GM21737 (cell line): ENCODE data around the gene ZNF512B.
"Not testable (repeated sequence)": the region's sequence is repeated elsewhere in the genome, so short reads cannot be mapped to it uniquely, and the experiment has no call there.

Experiments used
- ATAC-seq: cut with Tn5 transposase; IDR thresholded peaks from one replicate; pipeline ENCODE4 v1.9.1; 2021; ENCODE audit warnings: mild to moderate bottlenecking, moderate library complexity; ENCODE audit not compliant: unreplicated experiment

The ZNF512B gene

DNA sequence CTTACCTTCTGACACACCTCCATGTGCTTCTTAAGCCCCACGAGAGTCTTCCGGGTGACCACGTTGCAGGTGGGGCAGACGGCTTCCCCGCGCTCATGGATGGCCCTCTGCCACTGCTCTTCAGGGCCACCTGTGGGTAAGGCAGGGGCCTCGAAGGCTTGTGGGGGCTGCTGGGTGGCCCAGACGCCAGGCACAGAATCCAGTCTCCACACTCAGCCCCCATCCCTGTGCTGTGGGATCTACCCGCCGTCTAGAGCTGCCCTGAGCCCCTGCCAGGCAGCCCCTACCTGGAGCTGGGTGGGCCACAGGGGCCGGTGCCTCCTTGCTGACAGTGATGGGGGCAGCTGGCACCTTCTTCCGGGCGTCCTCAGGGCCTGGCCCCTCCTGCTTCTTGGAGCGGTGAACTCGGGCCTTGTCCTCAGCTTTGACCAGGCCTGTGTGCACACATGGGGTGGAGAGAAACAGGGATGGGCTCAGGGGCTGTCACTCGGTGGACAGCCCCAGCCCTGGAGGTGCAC lies 5.9 kb downstream of the ZNF512B start:
- ATAC-seq, result no peak

- ATAC-seq, result no peak
Observed at GRCh38 chr20:63963348-63963741, 6.4 kb downstream of the ZNF512B start.

GRCh38 chr20:63962426-63963347 lies 7.0 kb downstream of the ZNF512B start:
- no peak for ATAC-seq

DNA sequence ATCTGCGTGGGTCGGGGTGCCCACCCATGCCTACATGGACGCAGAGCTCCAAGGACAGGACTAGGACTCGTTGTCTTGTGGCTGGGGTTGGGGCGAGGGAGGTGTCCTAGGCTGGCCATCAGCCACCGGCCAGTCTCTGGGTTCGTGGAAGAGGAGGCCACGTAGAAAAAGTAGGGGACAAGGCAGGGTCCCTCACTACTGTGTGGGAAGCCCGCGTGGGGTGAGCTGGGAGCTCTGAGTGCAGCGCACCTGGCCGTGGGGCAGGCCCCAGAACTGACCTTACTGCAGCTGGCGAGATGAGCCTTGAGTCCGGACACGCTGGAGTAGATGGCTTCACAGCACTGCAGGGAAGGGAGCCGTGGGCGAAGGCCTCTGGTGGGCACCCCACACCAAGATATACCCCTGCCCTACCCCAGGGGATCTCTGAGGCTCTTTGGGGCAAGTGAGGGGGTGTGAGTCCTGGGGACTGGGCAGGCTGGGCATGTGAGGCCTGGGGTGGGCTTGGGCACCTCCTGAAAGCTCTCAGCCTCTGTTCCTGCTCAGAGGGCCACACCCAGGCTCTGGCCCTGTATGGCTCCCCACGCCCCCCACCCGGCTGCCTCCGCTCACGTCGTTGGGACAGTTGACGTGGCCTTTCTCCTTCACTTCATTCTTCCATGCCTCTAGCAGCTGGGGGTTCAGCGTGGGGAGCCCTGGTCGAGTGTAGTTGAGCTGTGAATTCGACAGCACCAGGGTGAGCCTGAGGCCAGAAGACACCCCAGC lies 7.9 kb downstream of the ZNF512B start:
- no peak for ATAC-seq

GRCh38 chr20:63960654-63961621 lies 8.8 kb downstream of the ZNF512B start:
- ATAC-seq, result not testable (repeated sequence)

- ATAC-seq, result no peak
Observed at GRCh38 chr20:63959699-63960075, 10.0 kb downstream of the ZNF512B start.

DNA sequence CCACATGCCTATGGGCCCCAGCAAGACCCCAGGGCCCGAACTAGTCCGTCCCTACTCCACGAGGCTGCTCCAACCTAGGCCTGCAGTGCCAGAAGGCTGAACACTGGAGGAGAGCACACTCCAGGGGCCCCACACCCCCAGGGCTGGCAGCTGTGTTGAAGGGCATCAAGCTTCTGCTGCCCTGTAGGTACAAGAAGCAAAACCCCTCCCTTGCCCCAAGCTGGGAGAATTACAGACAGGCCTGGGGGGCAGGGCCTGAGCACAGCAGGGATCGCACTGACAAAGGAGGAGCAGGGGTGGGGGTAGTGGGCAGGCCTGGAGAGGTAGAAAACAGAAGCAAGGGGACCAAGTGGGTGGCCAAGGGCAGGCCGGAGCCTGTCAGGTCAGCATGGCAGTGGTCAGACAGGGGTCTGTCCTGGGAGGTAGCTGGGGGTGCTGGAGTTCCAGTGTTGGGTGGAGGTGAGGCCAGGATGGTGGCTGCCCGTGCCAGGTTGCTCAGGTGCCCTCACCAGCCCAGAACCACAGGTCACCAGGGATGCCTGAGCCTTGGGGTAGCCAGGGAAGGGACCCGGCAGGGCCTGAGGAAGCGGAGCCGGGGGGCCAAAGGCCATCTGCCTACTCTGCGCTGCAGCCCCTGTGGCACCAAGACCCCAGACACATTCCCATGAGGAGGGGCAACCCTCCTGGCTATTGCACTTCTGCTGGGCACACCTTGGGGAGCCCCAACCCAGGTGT lies 10.6 kb downstream of the ZNF512B start:
- no peak for ATAC-seq

- no peak for ATAC-seq
Observed at GRCh38 chr20:63958471-63958870, 11.3 kb downstream of the ZNF512B start.

DNA sequence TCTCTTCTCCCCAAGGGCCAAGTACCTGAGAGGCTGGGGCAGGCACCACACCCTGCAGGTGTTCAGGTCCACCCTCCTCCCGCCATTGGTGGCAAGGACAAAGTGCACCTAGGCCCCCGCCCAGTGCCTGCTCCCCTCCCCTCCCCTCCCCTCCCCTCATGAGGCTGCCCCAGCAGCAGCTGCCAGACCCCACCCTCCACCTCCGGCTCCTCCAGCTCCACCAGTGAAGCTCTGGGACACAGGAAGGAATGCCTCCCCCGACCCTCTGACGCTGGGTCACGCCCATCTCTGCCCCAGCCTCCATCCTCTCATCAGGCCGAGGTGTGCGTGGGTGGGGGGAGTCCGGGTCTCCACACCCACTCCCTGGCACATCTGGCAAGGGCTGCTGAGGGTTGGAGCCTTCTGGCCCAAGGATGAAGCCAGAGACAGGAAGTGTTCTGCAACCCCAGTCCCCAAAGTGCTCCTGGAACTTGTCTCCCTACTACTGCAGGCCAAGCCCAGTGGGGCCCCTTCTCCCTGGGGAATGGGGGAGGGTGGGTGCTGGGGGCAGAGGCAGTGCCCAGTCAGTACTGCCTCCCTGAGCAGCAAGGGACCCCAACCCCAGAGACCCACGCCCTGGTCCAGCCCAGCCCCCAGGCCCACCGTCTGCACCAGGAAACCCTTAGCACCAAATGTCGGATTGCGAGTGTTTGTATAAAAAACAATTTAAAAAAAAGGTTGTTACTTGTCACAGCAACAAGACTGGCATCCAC lies 11.9 kb downstream of the ZNF512B start:
- ATAC-seq, result no peak

GRCh38 chr20:63957004-63957689 lies 12.6 kb downstream of the ZNF512B start:
- peak; percentile 24 for ATAC-seq

DNA sequence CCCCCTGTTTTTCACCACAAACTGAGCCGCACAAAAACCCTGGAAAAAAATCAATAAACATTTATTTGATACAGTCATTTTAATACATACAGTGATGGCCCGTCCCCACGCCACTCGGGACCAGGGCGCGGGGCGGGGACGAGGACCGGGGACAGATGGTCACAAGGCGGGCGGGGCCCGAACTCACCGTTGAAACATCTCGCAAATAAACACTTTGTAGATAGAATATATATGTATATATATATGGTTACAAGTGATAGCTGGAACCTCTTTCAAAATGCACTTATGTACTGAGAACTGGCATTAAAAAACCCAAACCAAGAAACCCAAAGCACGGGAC lies 13.1 kb downstream of the ZNF512B start:
- peak; percentile 5 for ATAC-seq

DNA sequence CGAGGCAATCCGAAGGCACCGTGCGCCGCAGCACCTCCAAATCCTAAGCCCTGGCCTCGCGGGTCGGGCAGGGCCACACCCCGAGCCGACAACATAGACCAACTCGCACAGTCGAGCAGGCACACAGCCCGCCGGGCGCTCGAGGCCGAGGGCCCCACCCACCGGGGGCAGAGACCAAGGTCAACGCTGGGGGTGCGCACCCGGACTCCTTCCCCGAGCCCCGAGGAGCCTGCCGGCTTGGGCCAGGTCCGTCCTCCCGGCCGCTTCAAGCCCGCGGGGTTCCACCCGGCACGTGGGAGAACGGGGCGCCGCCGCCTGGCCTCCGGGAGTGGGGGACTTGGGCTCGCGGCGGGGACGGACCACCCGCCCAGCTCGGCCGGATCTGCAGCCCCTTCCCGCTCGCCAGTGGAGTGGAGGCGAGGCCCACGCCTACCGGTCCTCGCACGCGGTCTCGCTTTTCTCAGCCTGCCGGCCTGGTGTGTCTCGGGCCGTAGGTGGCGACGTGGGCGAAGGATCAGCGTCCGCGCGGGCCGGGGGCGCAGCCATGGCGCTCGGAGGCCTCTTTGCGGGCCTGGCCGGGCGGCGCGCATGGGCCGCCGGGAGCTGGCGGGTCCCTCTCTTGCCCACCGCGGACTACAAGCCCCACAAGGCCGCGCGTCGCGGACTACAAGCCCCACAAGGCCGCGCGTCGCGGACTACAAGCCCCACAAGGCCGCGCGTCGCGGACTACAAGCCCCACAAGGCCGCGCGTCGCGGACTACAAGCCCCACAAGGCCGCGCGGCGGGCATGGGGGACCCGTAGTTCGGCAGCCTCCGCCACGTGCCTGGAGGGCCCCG lies 13.7 kb downstream of the ZNF512B start, which contains the start of gene UCKL1:
UCKL1 (minus strand) TSS at position 590 of the 837 bp plus-strand sequence; CDS start at position 546, 44 bp downstream.
- peak; percentile 53 for ATAC-seq

DNA sequence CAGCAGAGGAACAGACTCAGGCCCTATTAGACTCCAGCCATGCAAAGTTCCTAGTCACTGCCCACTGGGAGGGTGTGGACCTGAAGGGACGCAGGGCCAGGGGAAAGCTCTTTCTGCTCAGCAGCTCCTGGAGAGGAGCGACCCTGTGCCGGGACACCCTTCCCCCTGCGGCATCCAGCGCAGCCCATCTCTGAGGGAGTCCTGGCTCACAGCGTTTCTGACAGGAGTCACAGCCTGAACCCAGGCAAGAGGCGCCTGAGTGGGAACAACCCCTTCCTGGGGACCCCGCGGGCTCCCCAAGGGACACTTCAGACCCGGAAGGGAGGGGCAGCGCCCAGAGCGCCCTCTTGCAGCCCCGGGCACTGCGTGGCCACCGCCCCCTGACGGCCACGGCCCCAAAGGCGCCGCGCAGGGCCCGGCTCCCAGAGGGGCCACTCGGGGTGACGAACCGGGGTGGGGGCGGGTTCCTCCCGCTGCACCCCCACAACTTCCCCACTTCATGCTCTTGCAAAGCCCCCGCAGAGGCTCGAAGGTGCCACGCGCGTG lies 14.4 kb downstream of the ZNF512B start:
- ATAC-seq, result peak; percentile 23

- no peak for ATAC-seq
Observed at GRCh38 chr20:63953764-63954429, 15.8 kb downstream of the ZNF512B start.

GRCh38 chr20:63952769-63953168 lies 17.0 kb downstream of the ZNF512B start:
- ATAC-seq, result no peak

GRCh38 chr20:63952210-63952535 lies 17.6 kb downstream of the ZNF512B start:
- no peak for ATAC-seq
